HEK293 (cell line): ENCODE results near the gene BIN2.
A peak's percentile ranks its signal among the peaks of the same experiment; 100 is the strongest.

Experiments
- CTCF ChIA-PET: fragments of 350-600 bp; formaldehyde crosslinking; extraction: SDS; loops from one replicate; lab custom pipeline; 2021; ENCODE audit warnings: antibody characterized with exemption; lab: Yijun Ruan, JAX
- POLR2A ChIA-PET: fragments of 300-600 bp; formaldehyde crosslinking; extraction: SDS; loops from one replicate; lab custom pipeline; 2020; ENCODE audit warnings: antibody characterized with exemption, inconsistent platforms; lab: Yijun Ruan, JAX
- H3K27ac ChIP-seq: fragments of 200-500 bp; sonication (Bioruptor generic); 2 replicates; pipeline ENCODE4 v1.5.1; 2014; ENCODE audit warnings: low read depth, low read length, control low read depth, inconsistent platforms; ENCODE audit errors: extremely low read depth
- H3K36me3 ChIP-seq, 2 experiments: fragments of 200-500 bp in 1 of 2; sonication (Bioruptor generic) in 1 of 2; 1 replicate in 1 of 2; 2 replicates in 1 of 2; pipeline ENCODE4 v1.5.1; 2014 to 2017; ENCODE audit warnings: inconsistent platforms in 2 of 2, low read length in 2 of 2; ENCODE audit not compliant: control insufficient read depth in 2 of 2, insufficient read depth in 1 of 2
- H3K4me1 ChIP-seq: fragments of 200-500 bp; sonication (Bioruptor generic); 2 replicates; pipeline ENCODE4 v1.5.1; 2014; ENCODE audit warnings: mild to moderate bottlenecking, low read length, inconsistent platforms; ENCODE audit not compliant: control insufficient read depth, insufficient read depth
- H3K4me3 ChIP-seq: 2 replicates; pipeline ENCODE4 v1.5.1; 2011; ENCODE audit warnings: low read depth, mild to moderate bottlenecking, control low read depth, low read length, moderate library complexity
- H3K9me3 ChIP-seq: fragments of 200-500 bp; sonication (Bioruptor generic); 2 replicates; pipeline ENCODE4 v1.5.1; 2014; ENCODE audit warnings: low read depth, low read length, inconsistent platforms; ENCODE audit not compliant: control insufficient read depth, insufficient read depth
- KLF17 ChIP-seq: fragments of 450-650 bp; formaldehyde crosslinking; IDR thresholded peaks from 2 replicates; pipeline ENCODE4 v1.5.1; 2016; ENCODE audit warnings: missing biosample characterization, missing genetic modification characterization
- OVOL3 ChIP-seq: fragments of 450-650 bp; formaldehyde crosslinking; IDR thresholded peaks from 2 replicates; pipeline ENCODE4 v1.5.1; 2016; ENCODE audit warnings: missing biosample characterization, missing genetic modification characterization
- PRDM1 ChIP-seq: fragments of 450-650 bp; formaldehyde crosslinking; IDR thresholded peaks from 2 replicates; pipeline ENCODE4; 2016; ENCODE audit warnings: missing biosample characterization, missing genetic modification characterization
- SCRT2 ChIP-seq: fragments of 450-650 bp; formaldehyde crosslinking; IDR thresholded peaks from 2 replicates; pipeline ENCODE4 v1.5.1; 2016; ENCODE audit warnings: missing biosample characterization, missing genetic modification characterization
- ZNF366 ChIP-seq: fragments of 450-650 bp; formaldehyde crosslinking; conservative IDR thresholded peaks from 2 replicates; pipeline ENCODE4 v1.5.1; 2016; ENCODE audit warnings: missing biosample characterization, missing genetic modification characterization
- ZNF560 ChIP-seq: fragments of 450-650 bp; formaldehyde crosslinking; IDR thresholded peaks from 2 replicates; pipeline ENCODE4 v1.5.1; 2017; ENCODE audit warnings: missing biosample characterization, missing genetic modification characterization, borderline replicate concordance
- ZNF629 ChIP-seq: fragments of 450-650 bp; formaldehyde crosslinking; IDR thresholded peaks from 2 replicates; pipeline ENCODE4 v1.5.1; 2017; ENCODE audit warnings: missing biosample characterization, missing genetic modification characterization
- TF ChIP-seq, protein P1 (sequence below): fragments of 450-650 bp; formaldehyde crosslinking; IDR thresholded peaks from 2 replicates; pipeline ENCODE4 v1.5.1; 2016; ENCODE audit warnings: missing biosample characterization, missing genetic modification characterization
- TF ChIP-seq, protein P2 (sequence below): fragments of 450-650 bp; formaldehyde crosslinking; IDR thresholded peaks from 2 replicates; pipeline ENCODE4 v1.5.1; 2016; ENCODE audit warnings: missing biosample characterization, missing genetic modification characterization

The BIN2 gene

DNA sequence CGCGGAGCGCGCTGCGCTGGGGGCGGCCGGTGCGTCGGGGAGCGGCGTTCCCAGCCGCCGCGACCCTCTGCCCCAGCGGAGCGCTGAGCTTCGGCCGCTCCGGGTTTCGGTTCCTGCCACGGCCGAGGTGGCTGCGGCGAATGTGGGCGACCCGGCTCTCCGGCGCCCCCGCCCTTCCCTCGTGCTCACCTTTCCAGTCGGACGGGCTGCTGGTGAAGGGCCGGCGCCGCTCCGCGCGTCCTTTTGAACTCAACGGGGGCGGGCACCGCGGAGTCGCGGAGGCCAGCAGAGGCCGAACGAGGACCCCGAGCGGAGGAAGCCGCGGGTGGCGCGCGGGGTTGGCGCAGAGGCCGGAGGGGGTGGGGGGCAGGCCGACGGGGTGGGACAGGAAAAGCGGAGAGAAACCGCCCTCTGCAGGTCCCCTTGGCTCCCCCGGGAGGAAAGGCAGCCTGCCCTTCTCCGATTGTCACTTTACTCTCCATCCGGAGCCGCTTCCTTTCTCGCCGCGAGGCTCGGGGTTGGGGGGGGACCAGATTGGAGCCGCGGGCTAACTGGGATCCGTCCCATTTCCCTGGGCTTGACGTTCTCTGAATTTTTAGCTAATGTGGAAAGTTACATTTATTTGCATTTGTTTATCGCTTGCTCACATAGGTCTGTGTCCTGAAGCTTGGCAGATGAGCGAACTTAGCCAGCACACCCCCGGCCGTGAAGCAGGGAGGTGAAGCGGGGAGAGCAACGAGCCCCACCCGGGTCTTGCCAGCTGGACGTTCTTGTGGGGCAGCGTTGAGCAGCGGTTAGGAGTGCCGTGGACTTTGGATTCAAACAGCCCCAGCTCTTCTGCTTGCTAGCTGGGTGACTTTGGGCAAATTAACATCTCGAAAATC is 53.7 kb downstream of the BIN2 start, which contains the start of gene SMAGP (continued):
- TF ChIP-seq KLF17 (tag by site-specific recombination) (0 out of 2 replicates have a peak, but pooled peaks have one; percentile 12), ZNF560 (tag by site-specific recombination) (no peak)
- TF ChIP-seq, protein P1, sequence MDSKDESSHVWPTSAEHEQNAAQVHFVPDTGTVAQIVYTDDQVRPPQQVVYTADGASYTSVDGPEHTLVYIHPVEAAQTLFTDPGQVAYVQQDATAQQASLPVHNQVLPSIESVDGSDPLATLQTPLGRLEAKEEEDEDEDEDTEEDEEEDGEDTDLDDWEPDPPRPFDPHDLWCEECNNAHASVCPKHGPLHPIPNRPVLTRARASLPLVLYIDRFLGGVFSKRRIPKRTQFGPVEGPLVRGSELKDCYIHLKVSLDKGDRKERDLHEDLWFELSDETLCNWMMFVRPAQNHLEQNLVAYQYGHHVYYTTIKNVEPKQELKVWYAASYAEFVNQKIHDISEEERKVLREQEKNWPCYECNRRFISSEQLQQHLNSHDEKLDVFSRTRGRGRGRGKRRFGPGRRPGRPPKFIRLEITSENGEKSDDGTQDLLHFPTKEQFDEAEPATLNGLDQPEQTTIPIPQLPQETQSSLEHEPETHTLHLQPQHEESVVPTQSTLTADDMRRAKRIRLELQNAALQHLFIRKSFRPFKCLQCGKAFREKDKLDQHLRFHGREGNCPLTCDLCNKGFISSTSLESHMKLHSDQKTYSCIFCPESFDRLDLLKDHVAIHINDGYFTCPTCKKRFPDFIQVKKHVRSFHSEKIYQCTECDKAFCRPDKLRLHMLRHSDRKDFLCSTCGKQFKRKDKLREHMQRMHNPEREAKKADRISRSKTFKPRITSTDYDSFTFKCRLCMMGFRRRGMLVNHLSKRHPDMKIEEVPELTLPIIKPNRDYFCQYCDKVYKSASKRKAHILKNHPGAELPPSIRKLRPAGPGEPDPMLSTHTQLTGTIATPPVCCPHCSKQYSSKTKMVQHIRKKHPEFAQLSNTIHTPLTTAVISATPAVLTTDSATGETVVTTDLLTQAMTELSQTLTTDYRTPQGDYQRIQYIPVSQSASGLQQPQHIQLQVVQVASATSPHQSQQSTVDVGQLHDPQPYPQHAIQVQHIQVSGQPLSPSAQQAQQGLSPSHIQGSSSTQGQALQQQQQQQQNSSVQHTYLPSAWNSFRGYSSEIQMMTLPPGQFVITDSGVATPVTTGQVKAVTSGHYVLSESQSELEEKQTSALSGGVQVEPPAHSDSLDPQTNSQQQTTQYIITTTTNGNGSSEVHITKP (tag by site-specific recombination): peak; percentile 96

DNA sequence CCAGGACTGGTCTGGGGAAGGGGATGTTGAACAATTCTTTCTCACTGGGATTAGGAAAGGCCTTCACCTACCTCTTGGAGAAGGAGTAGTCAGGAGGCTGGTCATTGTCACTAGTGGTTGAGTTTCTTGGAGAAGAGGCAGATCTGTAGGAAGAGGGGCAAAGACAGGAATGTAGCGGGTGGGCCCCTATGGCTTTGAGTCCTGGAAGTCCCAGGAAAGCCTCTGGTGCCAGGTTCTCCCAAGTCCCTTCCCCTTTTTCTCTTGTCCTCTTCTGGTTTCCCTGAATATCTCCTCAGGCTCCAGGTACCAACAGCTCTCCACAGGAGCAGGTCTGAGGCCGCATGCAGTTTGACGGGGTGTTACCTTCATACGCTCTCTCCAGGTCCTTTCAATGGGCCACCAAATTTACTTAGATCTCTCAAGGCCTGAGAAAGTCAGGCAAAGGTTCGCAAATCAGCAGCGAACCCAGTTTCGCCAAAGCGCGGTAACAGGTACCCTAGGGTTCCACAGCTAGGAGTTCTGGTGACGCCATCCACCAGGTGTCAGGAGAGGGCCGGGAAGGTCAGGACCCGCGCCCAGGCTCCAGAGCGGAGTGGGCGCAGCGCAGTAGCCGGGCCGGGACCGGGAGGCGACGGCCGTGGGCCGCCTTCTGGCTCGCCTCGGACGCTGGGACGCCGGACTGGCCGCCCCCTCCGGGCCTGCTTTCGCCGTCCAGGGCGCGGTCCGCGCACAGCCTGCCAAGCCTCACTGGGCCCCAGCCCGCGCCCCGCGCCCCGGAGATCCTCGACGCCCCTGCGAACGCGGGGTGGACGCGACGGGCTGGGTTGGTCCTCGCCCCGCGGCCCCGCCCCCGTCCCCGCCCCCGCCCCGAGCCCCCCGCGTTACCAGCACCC is 54.6 kb downstream of the BIN2 start:
- H3K36me3 ChIP-seq: no peaks in the 10 kb centered on the region
- ChIA-PET CTCF (interaction anchor here (0.7 to 1.5 kb wide), 4 partner anchors 13 to 71 kb away, joined by 3 to 7 read pairs (median 4); no protein-coding TSS in a partner anchor), POLR2A (interaction anchor here (0.6 kb wide), 2 partner anchors 186 to 380 kb away, joined by 4 to 6 read pairs; partner anchors contain the start of gene CSRNP2)
- H3K4me3 ChIP-seq: peak overlapping the region; percentile 68
- H3K9me3 ChIP-seq: no peaks in the 10 kb centered on the region
- 0 out of 2 replicates have a peak, but pooled peaks have one; percentile 19 for TF ChIP-seq ZNF366 (tag by site-specific recombination)
- peak; percentile 33; the same call in 1 of the 2 replicates for TF ChIP-seq SCRT2 (tag by site-specific recombination)
- TF ChIP-seq PRDM1 (tag by site-specific recombination): peak; percentile 43; the same call in 1 of the 2 replicates
- TF ChIP-seq, protein P2, sequence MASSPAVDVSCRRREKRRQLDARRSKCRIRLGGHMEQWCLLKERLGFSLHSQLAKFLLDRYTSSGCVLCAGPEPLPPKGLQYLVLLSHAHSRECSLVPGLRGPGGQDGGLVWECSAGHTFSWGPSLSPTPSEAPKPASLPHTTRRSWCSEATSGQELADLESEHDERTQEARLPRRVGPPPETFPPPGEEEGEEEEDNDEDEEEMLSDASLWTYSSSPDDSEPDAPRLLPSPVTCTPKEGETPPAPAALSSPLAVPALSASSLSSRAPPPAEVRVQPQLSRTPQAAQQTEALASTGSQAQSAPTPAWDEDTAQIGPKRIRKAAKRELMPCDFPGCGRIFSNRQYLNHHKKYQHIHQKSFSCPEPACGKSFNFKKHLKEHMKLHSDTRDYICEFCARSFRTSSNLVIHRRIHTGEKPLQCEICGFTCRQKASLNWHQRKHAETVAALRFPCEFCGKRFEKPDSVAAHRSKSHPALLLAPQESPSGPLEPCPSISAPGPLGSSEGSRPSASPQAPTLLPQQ (tag by site-specific recombination): peak; percentile 56
- no peak for TF ChIP-seq ZNF629
- peak overlapping the region; percentile 50; the same call in 1 of the 2 replicates for H3K27ac ChIP-seq
- no peaks in the 10 kb centered on the region for H3K4me1 ChIP-seq

GRCh38 chr12:51265024-51265423 is 59.0 kb downstream of the BIN2 start:
- no peak for TF ChIP-seq OVOL3
- TF ChIP-seq PRDM1 (tag by site-specific recombination): 0 out of 2 replicates have a peak, but pooled peaks have one; percentile 26
- TF ChIP-seq, all 188 proteins: peak for 1
- Histone ChIP-seq H3K4me3 (no peak overlapping the region), H3K9me3 (no peaks in the 10 kb centered on the region), H3K4me1 (no peaks in the 10 kb centered on the region), H3K27ac (no peak overlapping the region), H3K36me3 (no peaks in the 10 kb centered on the region)
- ChIA-PET CTCF (interaction anchor here (0.7 kb wide), 1 partner anchor 16 kb away, joined by 3 read pairs; no protein-coding TSS in a partner anchor), POLR2A (interaction anchor here (0.7 kb wide), 1 partner anchor 21 kb away, joined by 3 read pairs; no protein-coding TSS in a partner anchor)
